Measurements from ENCODE around the gene KCNK15.

Gene KCNK15

GRCh38 chr20:44776980-44777379 lies 31.3 kb downstream of the KCNK15 start:
- no peaks in the 10 kb centered on the region for H3K36me3 Mint-ChIP-seq (ENCODE audit: insufficient read depth)
- no peak for DNase-seq (ENCODE audit: low spot score in 2 of 2)
- no peaks in the 10 kb centered on the region for H3K4me1 Mint-ChIP-seq
- H3K27ac Mint-ChIP-seq (ENCODE audit: low read depth) = no peak overlapping the region
- no peak for ATAC-seq (replicated peaks; ENCODE audit: extremely low read depth, poor library complexity, severe bottlenecking)
- no peak overlapping the region for H3K4me3 Mint-ChIP-seq
- peaks cover 45% of the 10 kb centered on the region for H3K27me3 Mint-ChIP-seq
- H3K9me3 Mint-ChIP-seq = peaks cover 4% of the 10 kb centered on the region

DNA sequence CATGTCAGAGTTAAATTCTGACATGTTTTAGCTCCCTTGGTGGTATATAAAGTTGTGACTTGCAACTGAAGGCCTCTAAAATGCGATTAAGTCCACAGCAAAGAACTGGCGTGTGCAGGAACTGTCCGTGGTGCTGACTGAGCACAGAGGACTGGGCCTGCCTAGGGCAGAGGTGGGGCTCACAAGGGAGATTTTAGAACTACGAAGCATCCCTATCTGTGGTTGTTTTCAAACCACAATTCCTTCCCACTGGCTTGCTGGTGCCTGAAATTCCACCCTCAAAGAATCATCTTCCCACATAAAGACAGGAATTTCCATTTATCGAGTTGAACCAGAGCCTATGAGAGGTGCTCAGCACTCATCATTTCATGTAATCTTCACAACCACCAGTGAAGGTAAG lies 34.6 kb downstream of the KCNK15 start:
- Mint-ChIP-seq H3K9me3 (peaks cover 4% of the 10 kb centered on the region), H3K4me3 (no peak overlapping the region), H3K36me3 (ENCODE audit: insufficient read depth) (no peaks in the 10 kb centered on the region), H3K27me3 (peaks cover 60% of the 10 kb centered on the region), H3K4me1 (no peaks in the 10 kb centered on the region), H3K27ac (ENCODE audit: low read depth) (no peak overlapping the region)
- ATAC-seq (replicated peaks; ENCODE audit: extremely low read depth, poor library complexity, severe bottlenecking) = no peak
- no peak for DNase-seq (ENCODE audit: low spot score in 2 of 2)

GRCh38 chr20:44781118-44781517 lies 35.5 kb downstream of the KCNK15 start:
- H3K27ac Mint-ChIP-seq (ENCODE audit: low read depth) = no peak overlapping the region
- no peak for DNase-seq (ENCODE audit: low spot score in 2 of 2)
- H3K27me3 Mint-ChIP-seq = peaks cover 64% of the 10 kb centered on the region
- no peaks in the 10 kb centered on the region for H3K36me3 Mint-ChIP-seq (ENCODE audit: insufficient read depth)
- peaks cover 4% of the 10 kb centered on the region for H3K9me3 Mint-ChIP-seq
- no peak overlapping the region for H3K4me3 Mint-ChIP-seq
- H3K4me1 Mint-ChIP-seq = no peaks in the 10 kb centered on the region
- no peak for ATAC-seq (replicated peaks; ENCODE audit: extremely low read depth, poor library complexity, severe bottlenecking)

- H3K27ac Mint-ChIP-seq (ENCODE audit: low read depth) = no peak overlapping the region
- DNase-seq (ENCODE audit: low spot score in 2 of 2) = no peak
Observed at GRCh38 chr20:44781791-44782190, 36.1 kb downstream of the KCNK15 start.

DNA sequence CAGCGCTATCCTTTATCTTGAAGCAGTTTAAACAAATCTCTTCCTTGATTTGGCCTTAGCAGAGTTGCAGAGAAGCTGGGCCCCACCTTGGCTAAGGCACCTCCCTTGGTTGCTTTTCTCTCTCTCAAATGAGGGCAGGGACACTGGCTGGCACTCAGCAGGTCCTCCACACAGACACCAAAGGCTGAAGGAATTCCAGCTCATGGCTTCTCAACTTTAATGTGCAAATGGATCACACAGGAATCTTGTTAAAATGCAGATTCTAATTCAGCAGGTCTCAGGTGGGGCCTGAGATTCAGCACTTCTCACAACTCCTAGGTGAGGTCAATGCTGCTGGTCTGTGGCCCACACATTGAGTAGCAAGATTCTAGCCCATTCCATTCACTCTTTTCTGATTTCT lies 39.0 kb downstream of the KCNK15 start:
- H3K27ac Mint-ChIP-seq (ENCODE audit: low read depth) = no peak overlapping the region
- no peaks in the 10 kb centered on the region for H3K4me1 Mint-ChIP-seq
- H3K36me3 Mint-ChIP-seq (ENCODE audit: insufficient read depth) = no peaks in the 10 kb centered on the region
- H3K9me3 Mint-ChIP-seq = peaks cover 4% of the 10 kb centered on the region
- H3K4me3 Mint-ChIP-seq = no peak overlapping the region
- ATAC-seq (replicated peaks; ENCODE audit: extremely low read depth, poor library complexity, severe bottlenecking) (no peak), DNase-seq (ENCODE audit: low spot score in 2 of 2) (no peak)
- peaks cover 63% of the 10 kb centered on the region for H3K27me3 Mint-ChIP-seq

More at GRCh38 chr20:44781791-44782190, 36.1 kb downstream of the KCNK15 start:
- Mint-ChIP-seq H3K4me1 (no peaks in the 10 kb centered on the region), H3K36me3 (ENCODE audit: insufficient read depth) (no peaks in the 10 kb centered on the region), H3K27me3 (peaks cover 64% of the 10 kb centered on the region), H3K9me3 (peaks cover 4% of the 10 kb centered on the region), H3K4me3 (no peak overlapping the region)
- ATAC-seq (replicated peaks; ENCODE audit: extremely low read depth, poor library complexity, severe bottlenecking) = no peak

- no peaks in the 10 kb centered on the region for H3K36me3 Mint-ChIP-seq (ENCODE audit: insufficient read depth)
- H3K27ac Mint-ChIP-seq (ENCODE audit: low read depth) = no peak overlapping the region
- no peaks in the 10 kb centered on the region for H3K4me1 Mint-ChIP-seq
- DNase-seq (ENCODE audit: low spot score in 2 of 2) (no peak), ATAC-seq (replicated peaks; ENCODE audit: extremely low read depth, poor library complexity, severe bottlenecking) (no peak)
- peaks cover 65% of the 10 kb centered on the region for H3K27me3 Mint-ChIP-seq
- no peak overlapping the region for H3K4me3 Mint-ChIP-seq
- peaks cover 4% of the 10 kb centered on the region for H3K9me3 Mint-ChIP-seq
Observed at GRCh38 chr20:44785768-44786167, 40.1 kb downstream of the KCNK15 start.

GRCh38 chr20:44787299-44787698 lies 41.6 kb downstream of the KCNK15 start:
- no peaks in the 10 kb centered on the region for H3K9me3 Mint-ChIP-seq
- H3K27me3 Mint-ChIP-seq = peaks cover 50% of the 10 kb centered on the region
- H3K4me1 Mint-ChIP-seq = no peaks in the 10 kb centered on the region
- H3K36me3 Mint-ChIP-seq (ENCODE audit: insufficient read depth) = no peaks in the 10 kb centered on the region
- ATAC-seq (replicated peaks; ENCODE audit: extremely low read depth, poor library complexity, severe bottlenecking) (no peak), DNase-seq (ENCODE audit: low spot score in 2 of 2) (no peak)
- H3K27ac Mint-ChIP-seq (ENCODE audit: low read depth) = no peak overlapping the region
- H3K4me3 Mint-ChIP-seq = no peak overlapping the region

- Mint-ChIP-seq H3K4me1 (no peaks in the 10 kb centered on the region), H3K27me3 (peaks cover 50% of the 10 kb centered on the region), H3K4me3 (no peak overlapping the region), H3K27ac (ENCODE audit: low read depth) (no peak overlapping the region), H3K36me3 (ENCODE audit: insufficient read depth) (peaks cover 2% of the 10 kb centered on the region), H3K9me3 (no peaks in the 10 kb centered on the region)
- ATAC-seq (replicated peaks; ENCODE audit: extremely low read depth, poor library complexity, severe bottlenecking) = no peak
- DNase-seq (ENCODE audit: low spot score in 2 of 2) = no peak
Observed at GRCh38 chr20:44788706-44789456, 43.2 kb downstream of the KCNK15 start.

- no peak for ATAC-seq (replicated peaks; ENCODE audit: extremely low read depth, poor library complexity, severe bottlenecking)
Observed at GRCh38 chr20:44790638-44791393, 45.2 kb downstream of the KCNK15 start.

GRCh38 chr20:44792796-44793195 lies 47.1 kb downstream of the KCNK15 start:
- Mint-ChIP-seq H3K36me3 (ENCODE audit: insufficient read depth) (peaks cover 2% of the 10 kb centered on the region), H3K4me3 (no peak overlapping the region), H3K27ac (ENCODE audit: low read depth) (no peak overlapping the region), H3K27me3 (peaks cover 39% of the 10 kb centered on the region), H3K9me3 (no peaks in the 10 kb centered on the region), H3K4me1 (no peaks in the 10 kb centered on the region)
- ATAC-seq (replicated peaks; ENCODE audit: extremely low read depth, poor library complexity, severe bottlenecking) (no peak), DNase-seq (ENCODE audit: low spot score in 2 of 2) (no peak)

More at GRCh38 chr20:44790638-44791393, 45.2 kb downstream of the KCNK15 start:
- no peak for DNase-seq (ENCODE audit: low spot score in 2 of 2)
- Mint-ChIP-seq H3K36me3 (ENCODE audit: insufficient read depth) (peaks cover 2% of the 10 kb centered on the region), H3K9me3 (no peaks in the 10 kb centered on the region), H3K27me3 (peaks cover 48% of the 10 kb centered on the region), H3K27ac (ENCODE audit: low read depth) (no peak overlapping the region), H3K4me1 (no peaks in the 10 kb centered on the region), H3K4me3 (no peak overlapping the region)

- Mint-ChIP-seq H3K27me3 (peaks cover 22% of the 10 kb centered on the region), H3K4me3 (no peak overlapping the region), H3K36me3 (ENCODE audit: insufficient read depth) (peaks cover 2% of the 10 kb centered on the region), H3K4me1 (no peaks in the 10 kb centered on the region), H3K9me3 (no peaks in the 10 kb centered on the region), H3K27ac (ENCODE audit: low read depth) (no peak overlapping the region)
- DNase-seq (ENCODE audit: low spot score in 2 of 2) (no peak), ATAC-seq (replicated peaks; ENCODE audit: extremely low read depth, poor library complexity, severe bottlenecking) (no peak)
Observed at GRCh38 chr20:44795836-44796235, 50.2 kb downstream of the KCNK15 start.

DNA sequence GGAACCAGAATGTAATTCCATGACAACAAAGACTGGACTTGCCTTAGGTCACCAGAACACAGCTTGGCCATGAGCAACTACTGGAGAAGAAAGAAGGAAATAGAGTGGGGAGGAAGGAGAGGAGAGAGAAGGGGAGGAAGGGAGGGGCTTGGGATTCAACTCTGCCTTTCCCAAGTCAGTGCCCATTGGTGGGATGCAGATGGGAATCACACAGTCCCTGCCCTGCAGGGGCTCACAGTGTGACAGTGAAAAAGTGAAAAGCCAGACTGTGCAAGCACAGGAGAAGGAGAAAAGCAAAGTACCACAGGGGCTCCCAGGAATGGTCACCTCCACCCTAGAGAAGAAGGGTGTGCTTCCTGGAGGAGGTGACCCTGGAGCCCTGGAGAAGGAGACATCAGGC lies 50.6 kb downstream of the KCNK15 start:
- Mint-ChIP-seq H3K36me3 (ENCODE audit: insufficient read depth) (peaks cover 2% of the 10 kb centered on the region), H3K27ac (ENCODE audit: low read depth) (no peak overlapping the region), H3K27me3 (peaks cover 21% of the 10 kb centered on the region), H3K4me3 (no peak overlapping the region), H3K9me3 (no peaks in the 10 kb centered on the region), H3K4me1 (no peaks in the 10 kb centered on the region)
- DNase-seq (ENCODE audit: low spot score in 2 of 2) (no peak), ATAC-seq (replicated peaks; ENCODE audit: extremely low read depth, poor library complexity, severe bottlenecking) (no peak)
